ENCODE results near the gene CTSC.

- no peak for TF ChIP-seq CTCF (IDR thresholded peaks at IDR 0.05)
- no peak for TF ChIP-seq POLR2A (IDR thresholded peaks at IDR 0.05)
- no peak for TF ChIP-seq EP300 (IDR thresholded peaks at IDR 0.05)
- no peak for TF ChIP-seq POLR2AphosphoS5 (IDR thresholded peaks at IDR 0.05)
These were observed 17.4 kb downstream of the CTSC start for GRCh38 chr11:88320149-88320559.
